ENCODE data around the gene SIGMAR1.

Gene SIGMAR1

DNA sequence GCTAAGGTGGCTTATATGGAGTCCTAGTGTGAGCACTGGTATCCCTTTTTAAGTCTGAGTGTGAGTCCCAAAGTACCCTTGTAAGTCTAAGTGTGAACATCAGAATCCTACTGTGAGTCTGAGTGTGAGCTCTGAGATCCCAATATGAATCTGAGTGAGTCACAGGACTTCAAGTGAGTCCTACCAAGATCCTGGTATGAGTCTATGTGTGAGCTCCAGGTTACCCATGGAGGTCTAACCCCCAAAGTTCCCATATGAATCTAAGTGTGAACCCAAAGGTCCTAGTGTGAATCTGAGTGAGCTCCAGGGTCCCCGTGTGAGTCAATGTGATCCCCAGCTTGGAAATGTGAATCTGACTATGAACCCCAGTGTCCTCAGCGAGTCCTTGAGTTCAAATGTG is 50.3 kb downstream of the SIGMAR1 start:
- no peak for TF ChIP-seq ZFX (IDR thresholded peaks at IDR 0.05)
- TF ChIP-seq, protein P1, sequence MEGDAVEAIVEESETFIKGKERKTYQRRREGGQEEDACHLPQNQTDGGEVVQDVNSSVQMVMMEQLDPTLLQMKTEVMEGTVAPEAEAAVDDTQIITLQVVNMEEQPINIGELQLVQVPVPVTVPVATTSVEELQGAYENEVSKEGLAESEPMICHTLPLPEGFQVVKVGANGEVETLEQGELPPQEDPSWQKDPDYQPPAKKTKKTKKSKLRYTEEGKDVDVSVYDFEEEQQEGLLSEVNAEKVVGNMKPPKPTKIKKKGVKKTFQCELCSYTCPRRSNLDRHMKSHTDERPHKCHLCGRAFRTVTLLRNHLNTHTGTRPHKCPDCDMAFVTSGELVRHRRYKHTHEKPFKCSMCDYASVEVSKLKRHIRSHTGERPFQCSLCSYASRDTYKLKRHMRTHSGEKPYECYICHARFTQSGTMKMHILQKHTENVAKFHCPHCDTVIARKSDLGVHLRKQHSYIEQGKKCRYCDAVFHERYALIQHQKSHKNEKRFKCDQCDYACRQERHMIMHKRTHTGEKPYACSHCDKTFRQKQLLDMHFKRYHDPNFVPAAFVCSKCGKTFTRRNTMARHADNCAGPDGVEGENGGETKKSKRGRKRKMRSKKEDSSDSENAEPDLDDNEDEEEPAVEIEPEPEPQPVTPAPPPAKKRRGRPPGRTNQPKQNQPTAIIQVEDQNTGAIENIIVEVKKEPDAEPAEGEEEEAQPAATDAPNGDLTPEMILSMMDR (conservative IDR thresholded peaks at IDR 0.05): no peak
- H3K27ac ChIP-seq: no peak overlapping the region

DNA sequence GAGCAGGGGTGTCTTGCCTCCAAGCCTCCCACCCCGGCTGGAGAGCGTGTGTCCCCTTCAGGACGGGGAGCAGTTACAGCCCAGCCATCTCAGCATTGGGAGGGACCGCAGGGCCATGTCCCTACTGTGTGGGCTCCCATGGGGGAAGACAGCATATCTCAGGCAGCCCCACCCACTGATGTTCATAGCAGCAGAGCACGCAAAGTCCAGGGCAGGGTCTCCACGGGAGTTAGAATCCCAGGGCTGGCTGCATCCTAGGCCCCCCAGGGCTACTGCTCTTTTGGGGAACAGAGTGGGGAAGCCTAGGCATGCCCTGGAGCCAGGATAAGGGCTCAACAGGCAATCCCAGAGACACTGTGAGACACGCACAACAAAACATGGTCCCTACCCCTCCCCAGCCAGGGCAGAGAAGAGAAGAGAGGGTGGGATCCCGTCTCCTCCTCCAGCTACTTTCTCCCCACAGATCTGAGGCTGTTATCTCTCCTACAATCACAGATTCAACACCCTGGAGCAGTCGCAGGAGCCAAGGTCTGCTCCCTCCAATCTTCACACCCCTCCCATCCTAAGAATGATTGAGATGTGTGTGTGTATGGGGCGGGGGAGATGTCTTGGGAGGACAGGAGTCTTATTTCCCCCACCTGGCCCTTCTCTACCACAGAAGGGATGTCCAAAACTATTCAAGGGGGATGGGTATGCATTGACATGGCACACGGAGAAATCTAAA is 51.5 kb downstream of the SIGMAR1 start:
- TF ChIP-seq, protein P1 (conservative IDR thresholded peaks at IDR 0.05): no peak
- no peak for TF ChIP-seq ZFX (IDR thresholded peaks at IDR 0.05)
- H3K27ac ChIP-seq: no peak overlapping the region

DNA sequence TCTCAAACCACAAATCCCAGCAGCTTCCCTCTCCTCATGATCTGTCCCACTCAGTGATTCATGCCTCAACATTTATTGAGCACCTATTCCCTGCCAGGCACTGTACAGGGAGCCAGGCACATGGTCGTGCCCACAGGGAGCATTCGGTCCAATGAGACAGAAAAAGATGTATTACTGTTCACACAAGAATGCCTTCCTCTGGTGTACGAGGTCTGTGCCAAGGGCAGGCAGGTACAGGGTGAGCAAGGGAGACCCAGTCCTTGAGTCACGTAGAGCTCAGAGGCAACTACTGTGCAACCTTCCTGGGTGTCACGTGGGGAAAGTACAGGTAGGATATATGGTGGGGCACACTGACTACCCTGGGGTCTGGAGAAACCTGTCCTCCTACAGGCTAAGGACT is 52.6 kb downstream of the SIGMAR1 start:
- TF ChIP-seq ZFX (IDR thresholded peaks at IDR 0.05): no peak
- TF ChIP-seq, protein P1 (conservative IDR thresholded peaks at IDR 0.05): no peak
- no peak overlapping the region for H3K27ac ChIP-seq

Measured in C4-2B (cell line).